Keratinocyte (primary cell): ENCODE results near the gene HOXD8. TPM values are rescaled to one million over a fixed set of nuclear protein-coding genes. Genes with fewer than 3 reads are reported as not detected.

Source experiments
- DNase-seq: peaks from one replicate; pipeline ENCODE4 v3.0.0-alpha.2; 2011; ENCODE audit warnings: low read depth, missing footprints, low spot score
- FAIRE-seq: peaks from 2 replicates; lab custom pipeline; 2011; peaks lifted over from hg19 to GRCh38; lab: Jason Lieb, UNC
- H2AFZ ChIP-seq: 2 replicates; pipeline ENCODE4 v1.6.0; 2012; ENCODE audit warnings: low read length, control low read depth, inconsistent platforms; ENCODE audit not compliant: control insufficient read depth
- H3K27ac ChIP-seq: 2 replicates; pipeline ENCODE4 v1.5.1; 2011; ENCODE audit warnings: low read length; ENCODE audit not compliant: control insufficient read depth, insufficient read depth
- H3K27me3 ChIP-seq: 3 replicates; pipeline ENCODE4 v1.6.0; 2011; ENCODE audit warnings: low read length; ENCODE audit not compliant: control insufficient read depth, insufficient read depth; ENCODE audit errors: extremely low read depth
- H3K36me3 ChIP-seq, 2 experiments: 2 replicates in 1 of 2; 3 replicates in 1 of 2; pipeline ENCODE4 v1.5.1; 2011; ENCODE audit warnings: low read length in 2 of 2, mild to moderate bottlenecking in 1 of 2; ENCODE audit not compliant: control insufficient read depth in 2 of 2, insufficient read depth in 2 of 2; ENCODE audit errors: extremely low read depth in 1 of 2
- H3K4me1 ChIP-seq: 3 replicates; pipeline ENCODE4 v1.5.1; 2011; ENCODE audit warnings: low read length; ENCODE audit not compliant: control insufficient read depth, insufficient read depth; ENCODE audit errors: extremely low read depth
- H3K4me2 ChIP-seq: 3 replicates; pipeline ENCODE4 v1.6.0; 2011; ENCODE audit warnings: low read depth, low read length; ENCODE audit not compliant: control insufficient read depth, insufficient read depth; ENCODE audit errors: extremely low read depth
- H3K4me3 ChIP-seq, 3 experiments: fragments of 200-600 bp in 1 of 3; sonication (generic) in 1 of 3; 2 replicates in 2 of 3; 3 replicates in 1 of 3; pipeline ENCODE4 v1.5.1; 2011 to 2016; ENCODE audit warnings: low read length in 3 of 3, mild to moderate bottlenecking in 3 of 3, control low read depth in 2 of 3, inconsistent platforms in 1 of 3, low read depth in 1 of 3, mixed read lengths in 1 of 3, mixed run types in 1 of 3, moderate library complexity in 1 of 3; ENCODE audit not compliant: control insufficient read depth in 2 of 3, insufficient read depth in 2 of 3; ENCODE audit errors: extremely low read depth in 1 of 3
- H3K79me2 ChIP-seq: 2 replicates; pipeline ENCODE4 v1.6.0; 2012; ENCODE audit warnings: low read length; ENCODE audit not compliant: control insufficient read depth, insufficient read depth
- H3K9ac ChIP-seq: 3 replicates; pipeline ENCODE4 v1.6.0; 2011; ENCODE audit warnings: low read length; ENCODE audit not compliant: control insufficient read depth, insufficient read depth; ENCODE audit errors: extremely low read depth
- H3K9me1 ChIP-seq: 3 replicates; pipeline ENCODE4 v1.6.0; 2011; ENCODE audit warnings: low read length; ENCODE audit not compliant: control insufficient read depth, insufficient read depth; ENCODE audit errors: extremely low read depth
- H3K9me3 ChIP-seq: 2 replicates; pipeline ENCODE4 v1.5.1; 2012; ENCODE audit warnings: low read depth, low read length; ENCODE audit not compliant: control insufficient read depth
- H4K20me1 ChIP-seq: 3 replicates; pipeline ENCODE4 v1.6.0; 2011; ENCODE audit warnings: low read length; ENCODE audit not compliant: control insufficient read depth, insufficient read depth; ENCODE audit errors: extremely low read depth
- CTCF ChIP-seq, 3 experiments: IDR thresholded peaks in 1 of 3; conservative IDR thresholded peaks in 1 of 3; optimal IDR thresholded peaks in 1 of 3; 2 replicates in 2 of 3; 3 replicates in 1 of 3; pipeline versions ENCODE3 to v1.5.1; 2011; ENCODE audit warnings: low read length in 3 of 3, mild to moderate bottlenecking in 3 of 3, moderate library complexity in 2 of 3, control low read depth in 1 of 3, inconsistent platforms in 1 of 3; ENCODE audit not compliant: insufficient read depth in 2 of 3; ENCODE audit errors: extremely low read depth in 1 of 3
- EZH2 ChIP-seq: IDR thresholded peaks from one replicate; pipeline ENCODE4 v1.6.1; 2012; ENCODE audit warnings: inconsistent platforms, mild to moderate bottlenecking, low read length, moderate library complexity
- dilution Hi-C: fragments of 300-500 bp; cut with MboI; formaldehyde crosslinking; loops from one replicate; pipeline ENCODE4 v1.7.0; 2020; ENCODE audit warnings: low sequenced_read_pairs; ENCODE audit not compliant: extremely low pct_ligation_motif_present
- polyA plus RNA-seq, 5 experiments: library from polyadenylated mRNA; depleted of rRNA in 3 of 5; stranded (reverse) in 3 of 5; stranded (forward) in 1 of 5; unstranded in 1 of 5; fragments of >200 nt; gene quantifications; 1 replicate in 1 of 5; 2 replicates in 3 of 5; 3 replicates in 1 of 5; pipeline versions ENCODE4 v1.2.1 to v1.2.3, GENCODE V29; 2011 to 2012; ENCODE audit warnings: missing spikeins in 2 of 5, low read depth in 1 of 5, low replicate concordance in 1 of 5

HOXD8 gene
- polyA plus RNA-seq, 1 donor (not counting 4 experiments of a cell fraction or from before 2014, with no cell fraction given): not detected

- FAIRE-seq (no peak), DNase-seq (no peak)
- Histone ChIP-seq H3K4me1 (no peaks in the 10 kb centered on the region), H2AFZ (no peak within 1 kb of the TSS), H3K9me1 (no peaks in the 10 kb centered on the region), H3K4me2 (no peak within 1 kb of the TSS), H3K9ac (no peak within 1 kb of the TSS), H3K27ac (no peak within 1 kb of the TSS), H3K4me3 (no peak within 1 kb of the TSS), H3K9me3 (no peaks in the 10 kb centered on the region), H3K27me3 (peaks cover 93% of the 10 kb centered on the region), H3K79me2 (no peaks in the 10 kb centered on the region), H3K36me3 (no peaks in the 10 kb centered on the region), H4K20me1 (no peaks in the 10 kb centered on the region)
- peak; percentile 27 for TF ChIP-seq EZH2
- no peak for TF ChIP-seq CTCF (optimal IDR thresholded peaks at IDR 0.05 in 1 of 3, IDR thresholded peaks at IDR 0.05 in 1 of 3, conservative IDR thresholded peaks at IDR 0.05 in 1 of 3; ENCODE audit: extremely low read depth in 1 of 3, insufficient read depth in 2 of 3, low read length in 3 of 3)
- dilution Hi-C loops: loop anchor here (25.0 kb wide), 1 partner anchor 480 kb away; no protein-coding TSS in a partner anchor
Observed at GRCh38 chr2:176156807-176157498, 27.4 kb downstream of the HOXD8 start, which contains the start of gene HOXD3. TSS of gene HOXD3 (plus strand) at chr2:176157307. CDS start at chr2:176169115, 11,808 bp downstream.

GRCh38 chr2:176157499-176158185 is 28.1 kb downstream of the HOXD8 start:
- dilution Hi-C loops: loop anchor here (25.0 kb wide), 1 partner anchor 480 kb away; no protein-coding TSS in a partner anchor
- no peaks in the 10 kb centered on the region for H3K4me1 ChIP-seq
- no peak overlapping the region for H3K4me2 ChIP-seq
- H3K27me3 ChIP-seq: peaks cover 95% of the 10 kb centered on the region
- no peaks in the 10 kb centered on the region for H4K20me1 ChIP-seq
- H3K79me2 ChIP-seq: no peaks in the 10 kb centered on the region
- DNase-seq (no peak), FAIRE-seq (no peak)
- H3K9me1 ChIP-seq: no peaks in the 10 kb centered on the region
- H2AFZ ChIP-seq: no peak overlapping the region
- H3K36me3 ChIP-seq: no peaks in the 10 kb centered on the region
- H3K4me3 ChIP-seq: no peak overlapping the region
- no peaks in the 10 kb centered on the region for H3K9me3 ChIP-seq
- TF ChIP-seq EZH2 (no peak), CTCF (optimal IDR thresholded peaks at IDR 0.05 in 1 of 3, IDR thresholded peaks at IDR 0.05 in 1 of 3, conservative IDR thresholded peaks at IDR 0.05 in 1 of 3; ENCODE audit: extremely low read depth in 1 of 3, insufficient read depth in 2 of 3, low read length in 3 of 3) (no peak)
- H3K27ac ChIP-seq: no peak overlapping the region
- no peak overlapping the region for H3K9ac ChIP-seq
